SK-N-SH (cell line): ENCODE data around the gene C11orf97. TPM values are rescaled to one million over a fixed set of nuclear protein-coding genes. Genes with fewer than 3 reads are reported as not detected.

Experiments used
- CTCF ChIA-PET: fragments of 300-600, 350-600 bp; formaldehyde crosslinking; extraction: SDS; loops from one replicate; lab custom pipeline; 2021; lab: Yijun Ruan, JAX
- POLR2A ChIA-PET: fragments of 350-600 bp; sonication (Branson Sonifier 250); formaldehyde crosslinking; extraction: SDS; loops from one replicate; lab custom pipeline; 2020; ENCODE audit warnings: antibody characterized with exemption, inconsistent platforms; lab: Yijun Ruan, JAX
- DNase-seq: peaks from one replicate; pipeline ENCODE4 v3.0.0; 2012
- H2AFZ ChIP-seq: fragments of 200-600 bp; sonication (generic); 2 replicates; pipeline ENCODE4 v1.8.1; 2016; ENCODE audit warnings: antibody characterized with exemption, mild to moderate bottlenecking, low read depth
- H3F3A ChIP-seq: fragments of 200-600 bp; sonication (generic); replicated peaks from 2 replicates; pipeline ENCODE3; 2016; ENCODE audit warnings: antibody characterized with exemption, mild to moderate bottlenecking; ENCODE audit not compliant: insufficient read depth
- H3K27ac ChIP-seq, 2 experiments: fragments of 200-500 bp in 1 of 2; fragments of 200-600 bp in 1 of 2; sonication (Bioruptor generic) in 1 of 2; sonication (generic), shearing (Covaris generic) in 1 of 2; 2 replicates each; pipeline versions ENCODE4 v1.5.1 to v1.6.1; 2014 to 2016; ENCODE audit warnings: low read depth in 2 of 2, inconsistent platforms in 1 of 2, low read length in 1 of 2, mild to moderate bottlenecking in 1 of 2, mixed read lengths in 1 of 2
- H3K27me3 ChIP-seq: fragments of 200-600 bp; sonication (generic), shearing (Covaris generic); 2 replicates; pipeline ENCODE4 v1.6.1; 2016; ENCODE audit warnings: mixed run types; ENCODE audit not compliant: insufficient read depth
- H3K36me3 ChIP-seq, 2 experiments: fragments of 200-500 bp in 1 of 2; fragments of 200-600 bp in 1 of 2; sonication (Bioruptor generic) in 1 of 2; sonication (generic) in 1 of 2; replicated peaks in 1 of 2; 2 replicates each; pipeline versions ENCODE3 to v1.5.1; 2014 to 2016; ENCODE audit warnings: low read length in 1 of 2, mild to moderate bottlenecking in 1 of 2; ENCODE audit not compliant: insufficient read depth in 2 of 2, control insufficient read depth in 1 of 2
- H3K4me1 ChIP-seq, 2 experiments: fragments of 200-500 bp in 1 of 2; fragments of 200-600 bp in 1 of 2; sonication (Bioruptor generic) in 1 of 2; sonication (generic), shearing (Covaris generic) in 1 of 2; 2 replicates each; pipeline versions ENCODE4 v1.5.1 to v1.6.1; 2014 to 2016; ENCODE audit warnings: low read depth in 1 of 2, low read length in 1 of 2, mixed run types in 1 of 2; ENCODE audit not compliant: insufficient read depth in 2 of 2, control insufficient read depth in 1 of 2
- H3K4me2 ChIP-seq: fragments of 200-600 bp; sonication (generic), shearing (Covaris generic); 2 replicates; pipeline ENCODE4 v1.6.1; 2017; ENCODE audit warnings: mixed run types
- H3K4me3 ChIP-seq, 2 experiments: fragments of 200-500 bp in 1 of 2; fragments of 200-600 bp in 1 of 2; sonication (Bioruptor generic) in 1 of 2; sonication (generic), shearing (Covaris generic) in 1 of 2; 2 replicates each; pipeline versions ENCODE4 v1.5.1 to v1.8.1; 2014 to 2016; ENCODE audit warnings: low read depth in 2 of 2, inconsistent platforms in 1 of 2, low read length in 1 of 2, mild to moderate bottlenecking in 1 of 2, mixed read lengths in 1 of 2, moderate library complexity in 1 of 2
- H3K79me2 ChIP-seq: fragments of 200-600 bp; sonication (generic); 2 replicates; pipeline ENCODE4 v1.8.1; 2017; ENCODE audit warnings: mild to moderate bottlenecking; ENCODE audit not compliant: insufficient read depth
- H3K9ac ChIP-seq: fragments of 200-600 bp; sonication (generic); 2 replicates; pipeline ENCODE4 v1.6.1; 2017; ENCODE audit warnings: mixed run types
- H3K9me2 ChIP-seq: fragments of 200-600 bp; sonication (generic); 2 replicates; pipeline ENCODE4 v1.6.1; 2017; ENCODE audit warnings: mixed run types
- H3K9me3 ChIP-seq: fragments of 200-600 bp; sonication (generic); 2 replicates; pipeline ENCODE4 v1.6.1; 2017; ENCODE audit warnings: mixed run types, mild to moderate bottlenecking, moderate library complexity
- H4K20me1 ChIP-seq: fragments of 200-600 bp; sonication (generic); 2 replicates; pipeline ENCODE4 v1.6.1; 2017; ENCODE audit warnings: mild to moderate bottlenecking, mixed run types; ENCODE audit not compliant: insufficient read depth
- ELF1 ChIP-seq: IDR thresholded peaks from 2 replicates; pipeline ENCODE4 v1.4.0; 2012
- EP300 ChIP-seq, 2 experiments: IDR thresholded peaks; 2 replicates each; pipeline versions ENCODE4 v1.4.0 to v1.6.1; 2012; ENCODE audit warnings: borderline replicate concordance in 1 of 2, low read depth in 1 of 2, low read length in 1 of 2
- EZH2phosphoT487 ChIP-seq: fragments of 200-600 bp; sonication (generic); IDR thresholded peaks from 2 replicates; pipeline ENCODE4 v1.6.1; 2017; ENCODE audit warnings: low read depth, mixed run types, mild to moderate bottlenecking, antibody characterized with exemption, moderate library complexity, borderline replicate concordance
- FOXJ3 ChIP-seq: sonication (generic); formaldehyde crosslinking; IDR thresholded peaks from 2 replicates; pipeline ENCODE4 v1.5.1; 2020; ENCODE audit warnings: mild to moderate bottlenecking, missing genetic modification reagents
- GABPA ChIP-seq: IDR thresholded peaks from 2 replicates; pipeline ENCODE4 v1.4.0; 2012; ENCODE audit warnings: low read depth, mild to moderate bottlenecking
- JUND ChIP-seq: IDR thresholded peaks from 2 replicates; pipeline ENCODE4 v1.4.0; 2012
- MEF2A ChIP-seq: IDR thresholded peaks from 2 replicates; pipeline ENCODE4 v1.4.0; 2012; ENCODE audit warnings: low read depth, borderline replicate concordance
- NRF1 ChIP-seq: IDR thresholded peaks from 2 replicates; pipeline ENCODE4 v1.6.1; 2012; ENCODE audit warnings: low read depth, mild to moderate bottlenecking, low read length
- POLR2AphosphoS5 ChIP-seq: IDR thresholded peaks from 2 replicates; pipeline ENCODE4 v1.6.1; 2012; ENCODE audit warnings: low read depth, low read length
- RCOR1 ChIP-seq: fragments of 150-350 bp; IDR thresholded peaks from 2 replicates; pipeline ENCODE4 v1.6.1; 2017; ENCODE audit warnings: antibody characterized with exemption, low read length
- RFX5 ChIP-seq: IDR thresholded peaks from 2 replicates; pipeline ENCODE4 v1.6.1; 2012; ENCODE audit warnings: mild to moderate bottlenecking, improper control_type of control experiment, low read length
- TEAD4 ChIP-seq: IDR thresholded peaks from 2 replicates; pipeline ENCODE4 v1.4.0; 2012; ENCODE audit warnings: mild to moderate bottlenecking, borderline replicate concordance; ENCODE audit not compliant: insufficient read depth
- WGBS: methylation state at CpG from one replicate; pipeline ENCODE4 v1.1.6; 2017; ENCODE audit warnings: low lambda C conversion rate; 5-methylcytosine and 5-hydroxymethylcytosine counted together
- polyA plus RNA-seq, 3 experiments: library from polyadenylated mRNA; depleted of rRNA; stranded (reverse); fragments of >200 nt; gene quantifications; 2 replicates each; pipeline ENCODE4 v1.2.3, GENCODE V29; 2012
- TF ChIP-seq, protein P1 (sequence below): IDR thresholded peaks from 2 replicates; pipeline ENCODE4 v1.4.0; 2012; ENCODE audit warnings: low read depth, borderline replicate concordance
- TF ChIP-seq, protein P2 (sequence below): IDR thresholded peaks from 2 replicates; pipeline ENCODE4; 2012
- TF ChIP-seq, protein P3 (sequence below): IDR thresholded peaks from 2 replicates; pipeline ENCODE4 v1.4.0; 2012; ENCODE audit warnings: low read depth
- TF ChIP-seq, protein P4 (sequence below): IDR thresholded peaks from 2 replicates; pipeline ENCODE4 v1.6.1; 2012; ENCODE audit warnings: mild to moderate bottlenecking, low read depth, low read length, moderate library complexity
- TF ChIP-seq, protein P5 (sequence below): IDR thresholded peaks from 2 replicates; pipeline ENCODE4 v1.4.0; 2012; ENCODE audit warnings: low read depth, borderline replicate concordance

C11orf97 gene
- polyA plus RNA-seq, 1 of the 3 experiments (the other 2 are of a cell fraction) = not detected

DNA sequence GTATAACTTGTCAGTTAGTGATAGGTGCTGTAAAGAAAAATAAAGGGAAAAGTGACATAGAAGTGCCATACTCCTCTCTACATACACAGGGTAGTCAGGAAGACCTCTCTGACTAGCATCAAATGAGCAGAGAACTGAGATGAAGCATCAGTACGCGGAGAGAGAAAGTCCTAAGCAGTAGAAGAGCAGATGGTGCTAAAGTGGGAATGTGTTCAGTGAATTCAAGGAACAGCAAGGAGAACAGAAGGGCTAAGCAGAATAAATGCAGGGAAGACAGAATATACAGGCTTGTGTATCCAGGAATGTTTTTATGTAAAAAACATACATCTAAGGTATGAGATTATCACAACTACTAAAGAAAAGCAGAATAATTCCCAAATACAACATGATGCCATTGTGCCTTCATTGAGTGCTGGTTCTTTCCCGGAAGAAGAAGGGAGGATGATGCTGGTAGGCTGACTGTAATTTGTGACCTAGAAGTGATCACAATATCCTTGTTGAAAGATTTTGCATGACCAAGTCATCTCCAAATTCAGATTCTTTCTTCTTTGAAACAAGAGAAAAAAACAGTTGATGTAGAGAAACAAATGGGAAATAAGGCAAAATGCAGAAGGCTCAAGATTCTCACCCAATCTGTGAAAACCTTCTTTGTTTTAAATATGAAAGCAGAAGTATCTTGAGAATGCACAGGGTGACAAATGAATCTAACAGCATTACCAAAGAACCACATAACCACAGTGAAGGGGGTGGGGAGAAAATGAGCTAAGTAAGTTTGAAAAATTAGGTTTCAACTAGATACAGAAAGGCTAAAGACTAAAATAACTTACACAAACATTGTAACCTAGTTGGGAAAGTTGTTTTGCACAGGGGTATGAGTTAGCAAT is 39.1 kb upstream of the C11orf97 start:
- ChIA-PET CTCF (no interaction called here), POLR2A (no interaction called here)
- H4K20me1 ChIP-seq = no peaks in the 10 kb centered on the region
- H3K4me2 ChIP-seq = no peak overlapping the region
- no peak overlapping the region for H2AFZ ChIP-seq
- H3K9me3 ChIP-seq = no peaks in the 10 kb centered on the region
- 97% methylated on average over 3 of the region's 3 CpGs for WGBS
- H3K9me2 ChIP-seq = no peaks in the 10 kb centered on the region
- no peak overlapping the region for H3K27ac ChIP-seq
- DNase-seq = no peak
- no peak overlapping the region for H3K4me3 ChIP-seq
- H3K36me3 ChIP-seq = peaks cover 22 to 45% of the 10 kb centered on the region in 2 experiments
- no peak for TF ChIP-seq ELF1
- no peak for TF ChIP-seq TEAD4
- TF ChIP-seq JUND = no peak
- TF ChIP-seq, protein P1, sequence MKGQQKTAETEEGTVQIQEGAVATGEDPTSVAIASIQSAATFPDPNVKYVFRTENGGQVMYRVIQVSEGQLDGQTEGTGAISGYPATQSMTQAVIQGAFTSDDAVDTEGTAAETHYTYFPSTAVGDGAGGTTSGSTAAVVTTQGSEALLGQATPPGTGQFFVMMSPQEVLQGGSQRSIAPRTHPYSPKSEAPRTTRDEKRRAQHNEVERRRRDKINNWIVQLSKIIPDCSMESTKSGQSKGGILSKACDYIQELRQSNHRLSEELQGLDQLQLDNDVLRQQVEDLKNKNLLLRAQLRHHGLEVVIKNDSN = no peak
- TF ChIP-seq GABPA = no peak
- no peak for TF ChIP-seq MEF2A
- TF ChIP-seq, all 33 proteins: peak for 0
- Histone ChIP-seq H3K79me2 (no peaks in the 10 kb centered on the region), H3K27me3 (no peaks in the 10 kb centered on the region), H3F3A (no peaks in the 10 kb centered on the region), H3K4me1 (no peaks in the 10 kb centered on the region), H3K9ac (no peak overlapping the region)

DNA sequence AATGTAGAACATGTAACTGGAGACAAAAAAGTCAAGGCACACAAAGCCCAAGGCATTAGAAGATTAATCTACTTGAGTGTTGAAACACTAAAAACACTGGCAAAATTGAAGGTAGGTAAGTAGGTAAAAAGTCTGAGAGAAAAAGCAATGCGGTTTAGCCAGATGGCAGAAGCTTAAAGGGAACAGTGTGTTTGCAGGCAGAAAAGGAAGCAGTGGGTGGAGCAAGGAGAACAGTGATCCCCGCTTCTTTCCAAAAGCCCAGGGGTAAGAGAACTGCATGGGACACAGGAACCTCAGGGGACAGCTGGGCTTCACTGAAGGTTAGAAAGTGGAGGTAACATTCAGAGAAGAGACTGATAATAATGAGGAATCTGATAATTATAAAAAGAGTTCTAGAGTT is 34.6 kb upstream of the C11orf97 start:
- Histone ChIP-seq H4K20me1 (no peaks in the 10 kb centered on the region), H3K4me1 (no peaks in the 10 kb centered on the region; a peak in 1 of 4 replicates), H3K4me2 (no peak overlapping the region), H3K36me3 (peaks cover 25 to 41% of the 10 kb centered on the region in 2 experiments), H3K79me2 (no peaks in the 10 kb centered on the region), H3K4me3 (no peak overlapping the region), H2AFZ (no peak overlapping the region), H3K9me3 (no peaks in the 10 kb centered on the region), H3K9ac (no peak overlapping the region), H3K27ac (no peak overlapping the region), H3K27me3 (no peaks in the 10 kb centered on the region), H3F3A (no peaks in the 10 kb centered on the region), H3K9me2 (no peaks in the 10 kb centered on the region)
- no peak for DNase-seq
- CTCF ChIA-PET = interaction anchor here (0.9 to 1.5 kb wide), 2 partner anchors 28 to 582 kb away, joined by 3 to 4 read pairs; no protein-coding TSS in a partner anchor
- POLR2A ChIA-PET = no interaction called here
- TF ChIP-seq NRF1 (no peak), MEF2A (no peak), EZH2phosphoT487 (no peak), FOXJ3 (CRISPR knock-in tag) (no peak), RFX5 (no peak), RCOR1 (no peak), TEAD4 (no peak), EP300 (IDR thresholded peaks at IDR 0.05; ENCODE audit: borderline replicate concordance in 1 of 2, low read depth in 1 of 2, low read length in 1 of 2) (no peak), ELF1 (no peak), POLR2AphosphoS5 (no peak)
- TF ChIP-seq, protein P2, sequence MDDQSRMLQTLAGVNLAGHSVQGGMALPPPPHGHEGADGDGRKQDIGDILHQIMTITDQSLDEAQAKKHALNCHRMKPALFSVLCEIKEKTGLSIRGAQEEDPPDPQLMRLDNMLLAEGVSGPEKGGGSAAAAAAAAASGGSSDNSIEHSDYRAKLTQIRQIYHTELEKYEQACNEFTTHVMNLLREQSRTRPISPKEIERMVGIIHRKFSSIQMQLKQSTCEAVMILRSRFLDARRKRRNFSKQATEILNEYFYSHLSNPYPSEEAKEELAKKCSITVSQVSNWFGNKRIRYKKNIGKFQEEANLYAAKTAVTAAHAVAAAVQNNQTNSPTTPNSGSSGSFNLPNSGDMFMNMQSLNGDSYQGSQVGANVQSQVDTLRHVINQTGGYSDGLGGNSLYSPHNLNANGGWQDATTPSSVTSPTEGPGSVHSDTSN = no peak
- TF ChIP-seq, protein P3, sequence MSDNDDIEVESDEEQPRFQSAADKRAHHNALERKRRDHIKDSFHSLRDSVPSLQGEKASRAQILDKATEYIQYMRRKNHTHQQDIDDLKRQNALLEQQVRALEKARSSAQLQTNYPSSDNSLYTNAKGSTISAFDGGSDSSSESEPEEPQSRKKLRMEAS = no peak
- TF ChIP-seq, protein P4, sequence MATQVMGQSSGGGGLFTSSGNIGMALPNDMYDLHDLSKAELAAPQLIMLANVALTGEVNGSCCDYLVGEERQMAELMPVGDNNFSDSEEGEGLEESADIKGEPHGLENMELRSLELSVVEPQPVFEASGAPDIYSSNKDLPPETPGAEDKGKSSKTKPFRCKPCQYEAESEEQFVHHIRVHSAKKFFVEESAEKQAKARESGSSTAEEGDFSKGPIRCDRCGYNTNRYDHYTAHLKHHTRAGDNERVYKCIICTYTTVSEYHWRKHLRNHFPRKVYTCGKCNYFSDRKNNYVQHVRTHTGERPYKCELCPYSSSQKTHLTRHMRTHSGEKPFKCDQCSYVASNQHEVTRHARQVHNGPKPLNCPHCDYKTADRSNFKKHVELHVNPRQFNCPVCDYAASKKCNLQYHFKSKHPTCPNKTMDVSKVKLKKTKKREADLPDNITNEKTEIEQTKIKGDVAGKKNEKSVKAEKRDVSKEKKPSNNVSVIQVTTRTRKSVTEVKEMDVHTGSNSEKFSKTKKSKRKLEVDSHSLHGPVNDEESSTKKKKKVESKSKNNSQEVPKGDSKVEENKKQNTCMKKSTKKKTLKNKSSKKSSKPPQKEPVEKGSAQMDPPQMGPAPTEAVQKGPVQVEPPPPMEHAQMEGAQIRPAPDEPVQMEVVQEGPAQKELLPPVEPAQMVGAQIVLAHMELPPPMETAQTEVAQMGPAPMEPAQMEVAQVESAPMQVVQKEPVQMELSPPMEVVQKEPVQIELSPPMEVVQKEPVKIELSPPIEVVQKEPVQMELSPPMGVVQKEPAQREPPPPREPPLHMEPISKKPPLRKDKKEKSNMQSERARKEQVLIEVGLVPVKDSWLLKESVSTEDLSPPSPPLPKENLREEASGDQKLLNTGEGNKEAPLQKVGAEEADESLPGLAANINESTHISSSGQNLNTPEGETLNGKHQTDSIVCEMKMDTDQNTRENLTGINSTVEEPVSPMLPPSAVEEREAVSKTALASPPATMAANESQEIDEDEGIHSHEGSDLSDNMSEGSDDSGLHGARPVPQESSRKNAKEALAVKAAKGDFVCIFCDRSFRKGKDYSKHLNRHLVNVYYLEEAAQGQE = no peak
- TF ChIP-seq, protein P5, sequence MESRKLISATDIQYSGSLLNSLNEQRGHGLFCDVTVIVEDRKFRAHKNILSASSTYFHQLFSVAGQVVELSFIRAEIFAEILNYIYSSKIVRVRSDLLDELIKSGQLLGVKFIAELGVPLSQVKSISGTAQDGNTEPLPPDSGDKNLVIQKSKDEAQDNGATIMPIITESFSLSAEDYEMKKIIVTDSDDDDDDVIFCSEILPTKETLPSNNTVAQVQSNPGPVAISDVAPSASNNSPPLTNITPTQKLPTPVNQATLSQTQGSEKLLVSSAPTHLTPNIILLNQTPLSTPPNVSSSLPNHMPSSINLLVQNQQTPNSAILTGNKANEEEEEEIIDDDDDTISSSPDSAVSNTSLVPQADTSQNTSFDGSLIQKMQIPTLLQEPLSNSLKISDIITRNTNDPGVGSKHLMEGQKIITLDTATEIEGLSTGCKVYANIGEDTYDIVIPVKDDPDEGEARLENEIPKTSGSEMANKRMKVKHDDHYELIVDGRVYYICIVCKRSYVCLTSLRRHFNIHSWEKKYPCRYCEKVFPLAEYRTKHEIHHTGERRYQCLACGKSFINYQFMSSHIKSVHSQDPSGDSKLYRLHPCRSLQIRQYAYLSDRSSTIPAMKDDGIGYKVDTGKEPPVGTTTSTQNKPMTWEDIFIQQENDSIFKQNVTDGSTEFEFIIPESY = no peak
- WGBS = 94% methylated on average over 2 of the region's 2 CpGs
